ENCODE data around the gene RLBP1. TPM values are rescaled to one million over a fixed set of nuclear protein-coding genes. Genes with fewer than 3 reads are reported as not detected.

The RLBP1 gene
- total and polyA plus RNA-seq, 2 of the 13 experiments (the other 11 are each of a cell fraction or from before 2014, with no cell fraction given): 0.07 TPM; not detected in 1

DNA sequence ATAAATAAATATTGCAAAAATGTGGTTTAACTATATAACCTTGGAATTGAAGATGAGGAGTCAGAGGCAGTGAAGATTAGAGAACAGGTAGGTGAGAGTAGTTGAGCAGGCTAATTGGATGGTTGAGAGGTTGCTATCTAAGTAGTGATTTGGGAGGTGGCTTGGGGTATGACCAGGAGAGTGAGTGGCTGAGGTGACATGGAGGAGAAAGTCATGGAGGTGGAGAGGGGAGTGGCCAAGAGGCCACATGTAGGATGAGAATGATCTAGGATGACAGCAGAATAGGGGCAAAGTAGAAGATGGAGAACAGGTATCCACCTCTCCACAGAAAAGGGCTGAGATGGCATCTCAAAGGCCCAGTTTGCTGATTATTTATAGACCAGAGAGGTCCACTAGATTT, 10.5 kb upstream of the RLBP1 start:
- CTCF ChIA-PET (ENCODE audit: low intra/inter-chr PET ratio, low total read pairs): no interaction called here
- intact Hi-C loops (cut with micrococcal nuclease; ENCODE audit: unreplicated experiment): no loop called here
- H3K9ac ChIP-seq (ENCODE audit: insufficient read depth, low read depth, low read length): no peak overlapping the region
- in situ Hi-C loops (cut with HindIII; ENCODE audit: extremely low pct_ligation_motif_present, low pct_unique_long_range_greater_than_20kb): no loop called here
- H3K4me2 ChIP-seq (ENCODE audit: low read depth, low read length): no peak overlapping the region
- POLR2A ChIA-PET: no interaction called here
- peaks cover 0 to 9% of the 10 kb centered on the region in 2 experiments; a peak in 2 of 5 replicates for H3K27me3 ChIP-seq (ENCODE audit: control insufficient read depth in 1 of 2, insufficient read depth in 2 of 2, low read length in 2 of 2)
- H3K9me3 ChIP-seq (ENCODE audit: low read length): no peaks in the 10 kb centered on the region
- H3K27ac ChIP-seq (ENCODE audit: extremely low read length, insufficient read depth, low read length): no peak overlapping the region
- peaks cover 7% of the 10 kb centered on the region; the same call in 1 of the 2 replicates for H3K4me1 ChIP-seq (ENCODE audit: insufficient read depth, low read length)
- no peaks in the 10 kb centered on the region for H3K36me3 ChIP-seq (replicated peaks in 1 of 2; ENCODE audit: control insufficient read depth in 1 of 2, insufficient read depth in 2 of 2, low read length in 2 of 2)
- H4K20me1 ChIP-seq (ENCODE audit: insufficient read depth, low read length): no peaks in the 10 kb centered on the region
- no peak overlapping the region for H2AFZ ChIP-seq (ENCODE audit: low read length)
- BruUV-seq (replicated peaks): no TSS peak
- TF ChIP-seq, protein P1, sequence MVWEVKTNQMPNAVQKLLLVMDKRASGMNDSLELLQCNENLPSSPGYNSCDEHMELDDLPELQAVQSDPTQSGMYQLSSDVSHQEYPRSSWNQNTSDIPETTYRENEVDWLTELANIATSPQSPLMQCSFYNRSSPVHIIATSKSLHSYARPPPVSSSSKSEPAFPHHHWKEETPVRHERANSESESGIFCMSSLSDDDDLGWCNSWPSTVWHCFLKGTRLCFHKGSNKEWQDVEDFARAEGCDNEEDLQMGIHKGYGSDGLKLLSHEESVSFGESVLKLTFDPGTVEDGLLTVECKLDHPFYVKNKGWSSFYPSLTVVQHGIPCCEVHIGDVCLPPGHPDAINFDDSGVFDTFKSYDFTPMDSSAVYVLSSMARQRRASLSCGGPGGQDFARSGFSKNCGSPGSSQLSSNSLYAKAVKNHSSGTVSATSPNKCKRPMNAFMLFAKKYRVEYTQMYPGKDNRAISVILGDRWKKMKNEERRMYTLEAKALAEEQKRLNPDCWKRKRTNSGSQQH (CRISPR knock-in tag; IDR thresholded peaks at IDR 0.05; ENCODE audit: low read depth): no peak
- TF ChIP-seq ZSCAN20 (CRISPR knock-in tag; IDR thresholded peaks at IDR 0.05; ENCODE audit: borderline replicate concordance) (no peak), NR2C2 (CRISPR knock-in tag; IDR thresholded peaks at IDR 0.05; ENCODE audit: borderline replicate concordance) (no peak), SP2 (CRISPR knock-in tag; IDR thresholded peaks at IDR 0.05) (no peak), KLF13 (CRISPR knock-in tag; IDR thresholded peaks at IDR 0.05) (no peak), GLI4 (CRISPR knock-in tag; IDR thresholded peaks at IDR 0.05; ENCODE audit: borderline replicate concordance) (no peak), ZFP62 (CRISPR knock-in tag; IDR thresholded peaks at IDR 0.05) (no peak), AGO2 (optimal IDR thresholded peaks at IDR 0.05; ENCODE audit: low read depth, low read length) (no peak), DPF2 (CRISPR knock-in tag; IDR thresholded peaks at IDR 0.05; ENCODE audit: borderline replicate concordance, low read depth) (no peak)
- TF ChIP-seq, protein P2, sequence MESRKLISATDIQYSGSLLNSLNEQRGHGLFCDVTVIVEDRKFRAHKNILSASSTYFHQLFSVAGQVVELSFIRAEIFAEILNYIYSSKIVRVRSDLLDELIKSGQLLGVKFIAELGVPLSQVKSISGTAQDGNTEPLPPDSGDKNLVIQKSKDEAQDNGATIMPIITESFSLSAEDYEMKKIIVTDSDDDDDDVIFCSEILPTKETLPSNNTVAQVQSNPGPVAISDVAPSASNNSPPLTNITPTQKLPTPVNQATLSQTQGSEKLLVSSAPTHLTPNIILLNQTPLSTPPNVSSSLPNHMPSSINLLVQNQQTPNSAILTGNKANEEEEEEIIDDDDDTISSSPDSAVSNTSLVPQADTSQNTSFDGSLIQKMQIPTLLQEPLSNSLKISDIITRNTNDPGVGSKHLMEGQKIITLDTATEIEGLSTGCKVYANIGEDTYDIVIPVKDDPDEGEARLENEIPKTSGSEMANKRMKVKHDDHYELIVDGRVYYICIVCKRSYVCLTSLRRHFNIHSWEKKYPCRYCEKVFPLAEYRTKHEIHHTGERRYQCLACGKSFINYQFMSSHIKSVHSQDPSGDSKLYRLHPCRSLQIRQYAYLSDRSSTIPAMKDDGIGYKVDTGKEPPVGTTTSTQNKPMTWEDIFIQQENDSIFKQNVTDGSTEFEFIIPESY (CRISPR knock-in tag; IDR thresholded peaks at IDR 0.05): no peak
- TF ChIP-seq, protein P3, sequence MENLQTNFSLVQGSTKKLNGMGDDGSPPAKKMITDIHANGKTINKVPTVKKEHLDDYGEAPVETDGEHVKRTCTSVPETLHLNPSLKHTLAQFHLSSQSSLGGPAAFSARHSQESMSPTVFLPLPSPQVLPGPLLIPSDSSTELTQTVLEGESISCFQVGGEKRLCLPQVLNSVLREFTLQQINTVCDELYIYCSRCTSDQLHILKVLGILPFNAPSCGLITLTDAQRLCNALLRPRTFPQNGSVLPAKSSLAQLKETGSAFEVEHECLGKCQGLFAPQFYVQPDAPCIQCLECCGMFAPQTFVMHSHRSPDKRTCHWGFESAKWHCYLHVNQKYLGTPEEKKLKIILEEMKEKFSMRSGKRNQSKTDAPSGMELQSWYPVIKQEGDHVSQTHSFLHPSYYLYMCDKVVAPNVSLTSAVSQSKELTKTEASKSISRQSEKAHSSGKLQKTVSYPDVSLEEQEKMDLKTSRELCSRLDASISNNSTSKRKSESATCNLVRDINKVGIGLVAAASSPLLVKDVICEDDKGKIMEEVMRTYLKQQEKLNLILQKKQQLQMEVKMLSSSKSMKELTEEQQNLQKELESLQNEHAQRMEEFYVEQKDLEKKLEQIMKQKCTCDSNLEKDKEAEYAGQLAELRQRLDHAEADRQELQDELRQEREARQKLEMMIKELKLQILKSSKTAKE (CRISPR knock-in tag; IDR thresholded peaks at IDR 0.05; ENCODE audit: borderline replicate concordance): no peak
- FAIRE-seq: no peak
- no peaks in the 10 kb centered on the region for H3K79me2 ChIP-seq (ENCODE audit: insufficient read depth, low read length)
- no peak for DNase-seq (ENCODE audit: low spot score)
- H3K4me3 ChIP-seq (replicated peaks in 1 of 3; ENCODE audit: insufficient read depth in 1 of 3, low read depth in 2 of 3, low read length in 3 of 3): no peak overlapping the region
- ATAC-seq: no peak

Data from HepG2 (cell line).